Activated naive CD4-positive, alpha-beta T cell treated with anti-CD3 and anti-CD28 coated beads for 36 hours (primary cell): ENCODE results near the gene CELF4. TPM values are rescaled to one million over a fixed set of nuclear protein-coding genes. Genes with fewer than 3 reads are reported as not detected.

ENCODE experiments used
- CTCF ChIA-PET: fragments of 350-600 bp; sonication (Branson Sonifier 250); formaldehyde crosslinking; loops from one replicate; lab custom pipeline; 2021; ENCODE audit warnings: antibody characterized with exemption; lab: Charles Lee
- DNase-seq: peaks from one replicate; pipeline ENCODE4 v3.0.0-alpha.2; 2020
- H3K27ac Mint-ChIP-seq: one replicate; pipeline ENCODE4 v1.8.0; 2021; ENCODE audit warnings: mild to moderate bottlenecking, mixed read lengths
- H3K27me3 Mint-ChIP-seq: one replicate; pipeline ENCODE4 v1.8.0; 2021; ENCODE audit warnings: low read depth, mixed read lengths
- H3K36me3 Mint-ChIP-seq: one replicate; pipeline ENCODE4 v1.8.0; 2021; ENCODE audit warnings: low read depth, mixed read lengths
- H3K4me1 Mint-ChIP-seq: one replicate; pipeline ENCODE4 v1.8.0; 2021; ENCODE audit warnings: low read depth, mixed read lengths
- H3K4me3 Mint-ChIP-seq: one replicate; pipeline ENCODE4 v1.8.0; 2021; ENCODE audit warnings: mild to moderate bottlenecking, moderate library complexity, mixed read lengths
- H3K9me3 Mint-ChIP-seq: one replicate; pipeline ENCODE4 v1.8.0; 2021; ENCODE audit warnings: mixed read lengths
- intact Hi-C: fragments of 100-400 bp; cut with micrococcal nuclease; formaldehyde crosslinking; loops from one replicate; pipeline ENCODE4 v1.15.1; 2023
- total RNA-seq, 2 experiments: library from RNA; stranded (reverse); gene quantifications; one replicate each; pipeline ENCODE4 v1.2.3, GENCODE V29; 2021

The CELF4 gene
- total RNA-seq, 2 experiments from 2014 or later: not detected

- H3K4me3 Mint-ChIP-seq: no peak overlapping the region
- peaks cover 3% of the 10 kb centered on the region for H3K9me3 Mint-ChIP-seq
- intact Hi-C loops: no loop called here
- no peak overlapping the region for H3K27ac Mint-ChIP-seq
- DNase-seq: no peak
- CTCF ChIA-PET: no interaction called here
- H3K27me3 Mint-ChIP-seq: peaks cover 62% of the 10 kb centered on the region
- peaks cover 7% of the 10 kb centered on the region for H3K4me1 Mint-ChIP-seq
- H3K36me3 Mint-ChIP-seq: no peaks in the 10 kb centered on the region
Measured at GRCh38 chr18:37252854-37253393, 312.7 kb downstream of the CELF4 start.

GRCh38 chr18:37252342-37252741 is 313.3 kb downstream of the CELF4 start:
- intact Hi-C loops: no loop called here
- no peak for DNase-seq
- H3K27me3 Mint-ChIP-seq: peaks cover 58% of the 10 kb centered on the region
- CTCF ChIA-PET: no interaction called here
- peaks cover 7% of the 10 kb centered on the region for H3K4me1 Mint-ChIP-seq
- H3K27ac Mint-ChIP-seq: no peak overlapping the region
- no peaks in the 10 kb centered on the region for H3K36me3 Mint-ChIP-seq
- no peak overlapping the region for H3K4me3 Mint-ChIP-seq
- H3K9me3 Mint-ChIP-seq: peaks cover 3% of the 10 kb centered on the region

- Mint-ChIP-seq H3K27me3 (peaks cover 55% of the 10 kb centered on the region), H3K27ac (no peak overlapping the region), H3K9me3 (peaks cover 6% of the 10 kb centered on the region), H3K4me1 (peaks cover 7% of the 10 kb centered on the region), H3K36me3 (no peaks in the 10 kb centered on the region), H3K4me3 (no peak overlapping the region)
- CTCF ChIA-PET: interaction anchor here (0.7 kb wide), 1 partner anchor 436 kb away, joined by 3 read pairs; no protein-coding TSS in a partner anchor
- DNase-seq: no peak
- intact Hi-C loops: no loop called here
Measured at GRCh38 chr18:37251679-37252078, 313.9 kb downstream of the CELF4 start.

GRCh38 chr18:37249895-37250618 is 315.5 kb downstream of the CELF4 start:
- Mint-ChIP-seq H3K4me3 (no peak overlapping the region), H3K27me3 (peaks cover 50% of the 10 kb centered on the region), H3K27ac (no peak overlapping the region), H3K9me3 (peaks cover 6% of the 10 kb centered on the region), H3K4me1 (peaks cover 7% of the 10 kb centered on the region), H3K36me3 (no peaks in the 10 kb centered on the region)
- DNase-seq: no peak
- intact Hi-C loops: no loop called here
- CTCF ChIA-PET: interaction anchor here (0.6 kb wide), 1 partner anchor 74 kb away, joined by 3 read pairs; no protein-coding TSS in a partner anchor

GRCh38 chr18:37249171-37249886 is 316.3 kb downstream of the CELF4 start:
- H3K27ac Mint-ChIP-seq: no peak overlapping the region
- peaks cover 49% of the 10 kb centered on the region for H3K27me3 Mint-ChIP-seq
- intact Hi-C loops: no loop called here
- H3K4me3 Mint-ChIP-seq: no peak overlapping the region
- no peak for DNase-seq
- peaks cover 6% of the 10 kb centered on the region for H3K9me3 Mint-ChIP-seq
- H3K36me3 Mint-ChIP-seq: no peaks in the 10 kb centered on the region
- CTCF ChIA-PET: interaction anchor here (0.6 kb wide), 1 partner anchor 74 kb away, joined by 3 read pairs; no protein-coding TSS in a partner anchor
- H3K4me1 Mint-ChIP-seq: peaks cover 2% of the 10 kb centered on the region

- Mint-ChIP-seq H3K27me3 (peaks cover 56% of the 10 kb centered on the region), H3K27ac (no peak overlapping the region), H3K4me1 (peaks cover 5% of the 10 kb centered on the region), H3K36me3 (peaks cover 1% of the 10 kb centered on the region), H3K4me3 (no peak overlapping the region), H3K9me3 (peaks cover 6% of the 10 kb centered on the region)
- intact Hi-C loops: no loop called here
- DNase-seq: no peak
- CTCF ChIA-PET: no interaction called here
Measured at GRCh38 chr18:37248281-37248680, 317.3 kb downstream of the CELF4 start.

GRCh38 chr18:37247497-37248161 is 318.0 kb downstream of the CELF4 start:
- H3K4me3 Mint-ChIP-seq: no peak overlapping the region
- H3K27me3 Mint-ChIP-seq: peaks cover 53% of the 10 kb centered on the region
- no peak for DNase-seq
- no peak overlapping the region for H3K27ac Mint-ChIP-seq
- intact Hi-C loops: no loop called here
- H3K36me3 Mint-ChIP-seq: peaks cover 1% of the 10 kb centered on the region
- H3K4me1 Mint-ChIP-seq: peaks cover 2% of the 10 kb centered on the region
- peaks cover 6% of the 10 kb centered on the region for H3K9me3 Mint-ChIP-seq
- CTCF ChIA-PET: no interaction called here

- CTCF ChIA-PET: no interaction called here
- H3K9me3 Mint-ChIP-seq: peaks cover 6% of the 10 kb centered on the region
- no peak overlapping the region for H3K4me3 Mint-ChIP-seq
- no peak overlapping the region for H3K27ac Mint-ChIP-seq
- intact Hi-C loops: no loop called here
- H3K36me3 Mint-ChIP-seq: peaks cover 1% of the 10 kb centered on the region
- H3K4me1 Mint-ChIP-seq: peaks cover 2% of the 10 kb centered on the region
- H3K27me3 Mint-ChIP-seq: peaks cover 52% of the 10 kb centered on the region
- no peak for DNase-seq
Measured at GRCh38 chr18:37246779-37247340, 318.7 kb downstream of the CELF4 start.

- H3K4me1 Mint-ChIP-seq: peaks cover 2% of the 10 kb centered on the region
- CTCF ChIA-PET: no interaction called here
- no peak for DNase-seq
- intact Hi-C loops: no loop called here
- no peak overlapping the region for H3K4me3 Mint-ChIP-seq
- H3K27ac Mint-ChIP-seq: no peak overlapping the region
- H3K36me3 Mint-ChIP-seq: peaks cover 1% of the 10 kb centered on the region
- H3K9me3 Mint-ChIP-seq: peaks cover 6% of the 10 kb centered on the region
- peaks cover 31% of the 10 kb centered on the region for H3K27me3 Mint-ChIP-seq
Measured at GRCh38 chr18:37244618-37245017, 321.0 kb downstream of the CELF4 start.

GRCh38 chr18:37243741-37244140 is 321.9 kb downstream of the CELF4 start:
- Mint-ChIP-seq H3K36me3 (peaks cover 1% of the 10 kb centered on the region), H3K9me3 (peaks cover 3% of the 10 kb centered on the region), H3K27ac (no peak overlapping the region), H3K27me3 (peaks cover 31% of the 10 kb centered on the region), H3K4me3 (no peak overlapping the region), H3K4me1 (peaks cover 2% of the 10 kb centered on the region)
- no peak for DNase-seq
- intact Hi-C loops: no loop called here
- CTCF ChIA-PET: no interaction called here

GRCh38 chr18:37242826-37243560 is 322.6 kb downstream of the CELF4 start:
- no peak overlapping the region for H3K4me3 Mint-ChIP-seq
- H3K27ac Mint-ChIP-seq: no peak overlapping the region
- CTCF ChIA-PET: no interaction called here
- H3K9me3 Mint-ChIP-seq: peaks cover 3% of the 10 kb centered on the region
- peaks cover 2% of the 10 kb centered on the region for H3K4me1 Mint-ChIP-seq
- intact Hi-C loops: no loop called here
- H3K27me3 Mint-ChIP-seq: peaks cover 28% of the 10 kb centered on the region
- DNase-seq: no peak
- H3K36me3 Mint-ChIP-seq: peaks cover 1% of the 10 kb centered on the region
